HTERT RPE-1 (cell line): ENCODE measurements around the gene PKD1L1.

Experiments used
- in situ Hi-C: fragments of 300-500 bp; cut with MboI; formaldehyde crosslinking; loops from 4 replicates; pipeline ENCODE4 v1.14.3; 2020; ENCODE audit warnings: low sequenced_read_pairs

PKD1L1 gene

DNA sequence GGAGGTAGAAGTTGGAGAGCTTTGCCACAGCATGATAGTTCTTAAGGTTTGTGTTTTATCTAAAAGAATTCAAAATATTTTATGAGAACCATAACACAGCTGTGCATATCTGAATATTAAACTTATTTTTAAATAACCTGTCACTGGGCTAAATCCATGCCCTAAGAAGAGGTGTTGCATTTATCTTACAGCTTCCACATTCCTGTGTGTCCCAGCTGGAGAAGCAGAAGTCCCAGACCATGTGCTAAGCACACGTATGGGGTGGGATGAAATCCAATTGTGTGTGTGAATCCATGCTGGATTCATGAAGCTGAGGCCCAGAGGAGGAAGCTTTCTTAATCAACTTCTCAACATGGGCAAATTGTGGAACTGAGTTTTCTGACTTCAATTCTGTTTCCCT is 121.5 kb downstream of the PKD1L1 start:
- in situ Hi-C loops: no loop called here

GRCh38 chr7:47819607-47819920 is 128.7 kb downstream of the PKD1L1 start:
- in situ Hi-C loops: no loop called here

DNA sequence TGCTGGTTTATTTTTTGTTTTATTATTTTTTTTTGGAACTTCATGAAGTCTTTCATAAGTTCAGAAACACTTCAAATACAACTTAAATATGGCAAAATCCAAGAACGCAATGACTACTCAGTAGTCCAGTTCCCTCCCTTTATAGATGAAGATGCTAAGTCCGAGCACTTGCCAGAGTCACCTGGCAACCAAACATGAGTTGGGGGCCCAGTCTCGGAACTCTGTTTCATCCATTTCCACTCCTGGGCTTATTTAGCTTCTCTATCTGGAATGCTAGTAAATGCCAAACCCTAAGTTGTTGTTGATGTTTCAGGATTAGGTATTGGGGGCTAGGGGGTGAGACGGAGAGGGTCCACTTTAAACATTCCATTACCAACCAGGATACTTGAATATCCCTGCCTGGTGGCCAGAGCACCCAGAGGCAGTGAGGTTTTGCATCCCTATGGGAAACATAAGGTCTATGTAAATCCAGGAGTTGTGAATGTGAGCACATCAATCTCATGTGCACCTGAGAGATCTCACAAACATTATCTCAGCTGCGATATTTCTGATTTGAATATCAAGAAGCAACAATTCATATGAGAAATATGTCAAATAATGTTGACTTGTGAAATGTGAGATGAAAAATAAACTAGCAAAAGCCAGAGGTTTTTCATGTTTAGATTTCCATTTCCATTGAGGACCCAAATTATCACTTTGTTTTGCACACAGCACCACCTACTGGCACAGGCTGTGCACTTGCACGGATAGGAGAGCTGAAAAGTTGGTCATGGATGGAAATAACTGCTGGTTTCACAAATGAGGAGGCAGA is 129.3 kb downstream of the PKD1L1 start:
- in situ Hi-C loops: no loop called here

- in situ Hi-C loops: no loop called here
These were observed 130.3 kb downstream of the PKD1L1 start for GRCh38 chr7:47817917-47818316.

DNA sequence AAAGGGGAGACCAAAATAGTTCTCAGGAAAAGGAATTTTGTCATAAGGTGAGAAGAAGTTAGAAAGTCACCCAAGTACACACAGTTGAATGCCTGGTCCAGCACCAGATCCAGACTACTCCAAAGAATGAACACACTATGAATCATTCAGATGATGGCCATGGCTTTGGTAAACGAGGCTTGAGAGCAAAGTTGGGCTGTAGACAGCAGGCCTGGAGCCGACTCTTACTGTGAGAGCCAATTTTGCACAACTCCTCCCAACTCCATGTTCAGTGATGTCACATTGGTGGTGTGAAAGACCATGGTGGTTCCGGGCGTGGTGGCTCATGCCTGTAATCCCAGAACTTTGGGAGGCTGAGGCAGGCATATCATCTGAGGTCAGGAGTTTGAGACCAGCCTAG is 131.6 kb downstream of the PKD1L1 start:
- in situ Hi-C loops: no loop called here

DNA sequence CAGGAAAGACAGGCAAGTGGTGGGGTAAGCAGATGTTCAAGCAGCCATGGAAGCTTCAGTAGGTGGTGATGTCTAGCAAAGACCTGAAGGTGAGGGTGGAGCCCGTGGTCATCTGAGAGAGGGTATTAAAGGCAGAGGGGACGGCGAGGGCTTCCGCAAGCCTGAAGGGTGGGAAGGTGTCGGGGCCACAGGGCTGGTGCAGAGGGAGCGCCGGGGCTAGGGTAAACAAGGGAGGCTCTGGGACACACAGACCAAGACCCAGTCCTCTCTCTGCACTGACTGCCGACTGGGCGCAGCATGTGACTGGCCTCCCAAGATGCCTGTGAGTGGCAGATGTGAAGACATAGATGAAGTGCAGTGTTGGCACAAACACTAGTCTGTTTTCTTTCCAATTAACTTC is 132.4 kb downstream of the PKD1L1 start:
- in situ Hi-C loops: no loop called here

DNA sequence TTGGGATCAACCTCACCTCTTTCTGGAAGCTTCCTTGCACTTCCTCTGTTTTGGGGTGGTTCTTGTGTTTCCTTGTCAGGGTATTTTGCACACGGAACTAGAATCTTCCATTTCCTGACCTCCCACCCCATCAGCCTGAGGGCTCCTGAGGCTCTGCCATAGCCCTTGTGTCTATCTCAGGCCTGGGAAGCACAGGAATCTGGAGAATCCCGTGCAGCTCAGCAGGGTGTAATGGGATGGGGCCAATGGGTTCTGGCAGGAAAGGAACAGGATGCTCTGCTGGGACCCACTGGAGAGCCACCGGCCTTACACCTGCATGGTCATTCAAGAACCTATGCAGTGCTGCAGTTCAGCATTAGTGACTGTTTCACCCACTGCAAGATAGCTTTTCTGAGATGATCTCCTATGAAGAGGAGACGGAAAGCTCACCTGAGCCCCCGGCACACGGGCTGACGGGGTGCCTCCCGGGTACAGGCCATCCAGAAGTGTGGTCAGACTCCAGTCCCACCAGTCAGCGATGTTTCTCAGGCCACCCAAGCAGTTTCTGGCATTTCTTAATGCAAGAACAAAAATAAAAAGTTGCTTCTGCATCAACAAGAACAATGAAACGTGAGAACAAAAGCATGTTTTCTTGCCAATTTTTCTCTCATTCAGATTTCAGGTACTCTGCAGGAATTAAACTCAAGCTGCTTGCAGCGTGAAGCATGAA is 133.2 kb downstream of the PKD1L1 start:
- in situ Hi-C loops: no loop called here

GRCh38 chr7:47813620-47814260 is 134.5 kb downstream of the PKD1L1 start:
- in situ Hi-C loops: no loop called here

DNA sequence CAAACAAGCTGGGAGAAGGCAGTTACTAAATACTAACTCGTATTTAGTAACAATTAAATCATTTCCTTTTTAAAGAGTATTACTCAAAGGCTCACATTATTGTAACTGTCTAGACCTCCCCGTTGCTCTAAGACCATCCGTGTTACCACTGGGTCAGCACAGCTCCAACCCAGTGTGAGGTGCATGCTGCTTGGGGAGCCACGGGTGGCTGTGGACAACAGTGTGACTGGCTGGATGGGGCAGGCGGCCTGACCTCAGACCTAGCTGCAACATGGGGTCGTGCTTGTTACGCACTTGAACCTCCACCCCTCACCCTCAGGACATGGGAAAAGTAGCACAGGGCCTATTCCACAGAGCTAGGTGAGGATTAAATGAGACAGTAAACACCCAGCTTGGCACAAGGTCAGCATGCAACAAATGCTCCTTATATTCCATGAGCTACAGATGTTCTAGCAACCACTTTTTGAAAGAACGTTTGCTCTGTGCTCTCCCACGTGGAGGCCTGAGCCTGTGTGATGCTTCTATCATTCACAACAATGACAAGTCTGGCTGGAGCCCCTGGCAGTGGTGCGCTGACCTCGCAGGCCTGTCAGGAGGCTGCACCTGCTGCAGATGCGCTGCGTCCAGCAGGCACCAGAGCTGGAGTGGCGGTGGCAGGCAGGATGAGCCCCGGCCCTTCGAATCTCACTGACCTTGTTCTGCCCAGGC is 135.7 kb downstream of the PKD1L1 start:
- in situ Hi-C loops: no loop called here

DNA sequence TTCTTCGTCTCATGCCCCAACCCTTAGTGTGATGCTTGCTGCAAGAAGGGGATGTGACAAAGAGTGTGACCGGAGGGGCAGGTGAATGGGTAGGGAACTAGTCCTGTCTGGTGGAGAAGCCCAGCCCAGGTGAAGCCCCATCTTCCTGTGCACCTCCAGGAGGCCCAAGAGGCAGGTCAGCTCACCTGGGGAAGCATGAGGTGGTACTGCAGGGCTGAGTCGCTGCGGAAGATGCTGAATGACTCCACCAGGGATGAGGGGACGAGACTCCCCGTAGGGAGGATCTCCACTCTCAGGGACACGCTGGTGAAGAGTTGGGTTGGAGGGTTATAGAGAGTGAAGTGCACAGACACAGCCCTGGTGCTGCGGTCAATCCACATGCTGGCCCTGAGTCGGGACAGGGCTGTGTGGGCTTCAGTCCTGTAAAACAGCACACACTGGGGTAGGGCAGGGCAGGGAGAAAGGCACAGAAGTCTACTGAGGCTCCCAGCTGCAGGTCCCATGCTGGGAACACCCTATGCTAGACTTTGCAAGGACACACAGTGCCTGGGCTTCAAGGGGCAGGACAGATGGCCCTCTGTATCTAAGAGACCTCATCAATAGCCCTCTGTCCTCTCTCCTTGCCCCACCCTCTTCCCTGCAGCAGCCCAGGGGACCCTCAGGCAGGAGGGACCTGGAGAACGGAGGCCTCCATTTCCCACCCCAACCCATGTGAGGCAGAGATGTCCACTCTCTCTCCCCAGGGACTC is 136.5 kb downstream of the PKD1L1 start:
- in situ Hi-C loops: no loop called here

DNA sequence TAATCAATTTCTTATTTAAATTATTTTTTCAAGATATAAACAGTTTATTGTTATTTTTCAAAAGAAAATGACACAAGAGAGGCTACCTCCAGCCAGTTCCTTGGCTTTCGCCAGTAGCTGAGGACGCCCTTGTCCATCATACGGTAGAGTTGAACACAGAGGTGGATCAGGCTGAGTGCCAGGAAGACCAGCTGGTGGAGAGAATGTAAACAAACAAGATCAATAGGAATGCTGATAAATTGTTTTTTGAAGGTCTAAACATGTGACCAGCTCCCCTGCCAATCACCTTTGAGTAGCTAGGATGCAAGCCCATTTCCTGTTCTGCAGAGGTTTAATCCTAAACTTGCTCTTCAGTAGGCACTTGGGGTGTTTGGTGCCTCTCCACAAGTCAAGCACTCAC is 138.9 kb downstream of the PKD1L1 start:
- in situ Hi-C loops: no loop called here

DNA sequence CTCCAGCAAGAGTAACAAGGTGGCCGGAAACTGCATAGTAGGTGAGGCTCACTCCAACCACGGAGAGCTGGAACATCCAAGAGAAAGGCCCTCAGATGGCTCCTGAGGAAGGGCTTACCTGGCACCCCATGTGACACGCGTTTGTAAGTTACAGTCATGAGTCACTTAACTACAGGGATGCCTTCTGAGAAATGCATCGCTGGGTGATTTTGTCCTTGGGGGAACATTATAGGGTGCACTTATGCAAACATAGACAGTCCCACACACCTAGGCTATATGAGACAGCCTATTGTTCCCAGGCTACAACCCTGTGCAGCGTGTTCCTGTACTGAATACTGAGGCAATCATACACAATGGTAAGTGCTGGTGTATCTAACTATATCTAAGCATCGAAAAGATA is 139.9 kb downstream of the PKD1L1 start:
- in situ Hi-C loops: no loop called here

- in situ Hi-C loops: no loop called here
These were observed 140.5 kb downstream of the PKD1L1 start for GRCh38 chr7:47807756-47808155.

DNA sequence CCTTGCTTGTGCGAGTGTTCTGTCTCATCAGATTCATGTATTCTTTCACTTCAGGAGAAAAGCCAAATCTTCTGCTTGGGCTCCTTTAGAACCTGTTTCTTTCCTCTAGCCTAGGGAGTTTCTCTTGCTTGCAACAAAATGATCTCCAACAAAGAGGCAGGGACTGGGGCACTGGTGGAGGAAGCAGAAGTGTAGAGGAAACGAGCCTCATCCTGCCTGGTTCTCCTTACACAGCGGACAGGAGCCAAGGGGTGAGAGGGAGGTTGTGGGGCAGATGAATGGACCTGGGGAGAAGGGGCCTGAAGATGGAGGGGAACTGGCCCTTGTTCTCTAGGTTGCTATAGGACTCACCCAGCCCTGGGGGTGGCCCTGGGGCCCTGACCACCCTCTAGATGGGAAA is 141.1 kb downstream of the PKD1L1 start:
- in situ Hi-C loops: no loop called here

DNA sequence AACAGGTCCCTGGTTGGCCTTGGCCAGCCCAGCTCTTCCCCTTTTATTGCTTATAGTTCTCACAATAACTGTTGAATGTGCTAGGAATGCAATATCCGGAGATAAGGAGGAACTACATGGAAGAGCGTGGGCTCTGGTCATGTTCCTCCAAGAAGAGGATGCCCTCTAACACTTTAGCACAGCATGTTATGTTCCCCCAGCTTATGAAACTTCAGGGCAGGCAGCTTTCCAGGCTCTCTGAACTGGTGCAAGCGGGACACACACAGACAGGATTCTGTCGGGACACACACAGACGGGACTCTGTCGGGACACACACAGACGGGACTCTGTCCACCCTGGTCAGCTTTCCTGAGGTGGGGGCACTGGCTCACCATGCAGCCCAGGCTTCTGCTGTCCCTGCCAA is 141.6 kb downstream of the PKD1L1 start:
- in situ Hi-C loops: no loop called here

- in situ Hi-C loops: no loop called here
These were observed 143.3 kb downstream of the PKD1L1 start for GRCh38 chr7:47804767-47805545.

- in situ Hi-C loops: no loop called here
These were observed 144.4 kb downstream of the PKD1L1 start for GRCh38 chr7:47803846-47804245.

- in situ Hi-C loops: no loop called here
These were observed 145.2 kb downstream of the PKD1L1 start for GRCh38 chr7:47803025-47803424.

GRCh38 chr7:47801423-47801822 is 146.8 kb downstream of the PKD1L1 start:
- in situ Hi-C loops: no loop called here

DNA sequence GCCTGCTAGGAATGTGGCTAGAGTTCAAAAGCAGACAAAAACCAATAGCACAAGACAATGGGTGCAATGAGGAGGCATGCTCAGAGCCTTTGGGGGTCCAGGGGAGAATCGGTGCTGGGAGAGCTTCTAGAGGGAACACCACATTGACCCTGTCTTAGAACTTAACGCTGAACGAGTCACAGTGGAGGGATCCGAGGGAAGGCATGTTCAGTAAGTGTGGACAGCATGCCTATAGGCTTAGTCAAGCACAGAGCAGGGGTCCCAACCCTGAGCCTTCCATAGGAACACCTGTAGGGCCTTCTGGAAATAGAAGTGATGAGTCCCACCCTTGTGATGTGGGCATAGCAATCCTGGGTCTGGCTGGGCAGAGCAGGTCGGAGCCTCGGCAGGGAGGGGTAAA is 148.7 kb downstream of the PKD1L1 start:
- in situ Hi-C loops: no loop called here
